ENCODE data around the gene FAM200A.
"Not testable (repeated sequence)": the region's sequence is repeated elsewhere in the genome, so short reads cannot be mapped to it uniquely, and the experiment has no call there.

GRCh38 chr7:99568770-99569169 lies 16.9 kb upstream of the FAM200A start:
- TF ChIP-seq, protein P1, sequence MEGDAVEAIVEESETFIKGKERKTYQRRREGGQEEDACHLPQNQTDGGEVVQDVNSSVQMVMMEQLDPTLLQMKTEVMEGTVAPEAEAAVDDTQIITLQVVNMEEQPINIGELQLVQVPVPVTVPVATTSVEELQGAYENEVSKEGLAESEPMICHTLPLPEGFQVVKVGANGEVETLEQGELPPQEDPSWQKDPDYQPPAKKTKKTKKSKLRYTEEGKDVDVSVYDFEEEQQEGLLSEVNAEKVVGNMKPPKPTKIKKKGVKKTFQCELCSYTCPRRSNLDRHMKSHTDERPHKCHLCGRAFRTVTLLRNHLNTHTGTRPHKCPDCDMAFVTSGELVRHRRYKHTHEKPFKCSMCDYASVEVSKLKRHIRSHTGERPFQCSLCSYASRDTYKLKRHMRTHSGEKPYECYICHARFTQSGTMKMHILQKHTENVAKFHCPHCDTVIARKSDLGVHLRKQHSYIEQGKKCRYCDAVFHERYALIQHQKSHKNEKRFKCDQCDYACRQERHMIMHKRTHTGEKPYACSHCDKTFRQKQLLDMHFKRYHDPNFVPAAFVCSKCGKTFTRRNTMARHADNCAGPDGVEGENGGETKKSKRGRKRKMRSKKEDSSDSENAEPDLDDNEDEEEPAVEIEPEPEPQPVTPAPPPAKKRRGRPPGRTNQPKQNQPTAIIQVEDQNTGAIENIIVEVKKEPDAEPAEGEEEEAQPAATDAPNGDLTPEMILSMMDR (IDR thresholded peaks at IDR 0.05): not testable (repeated sequence)
- not testable (repeated sequence) for TF ChIP-seq POLR2A (IDR thresholded peaks at IDR 0.05)
